ENCODE data around the gene FOXI2. TPM values are rescaled to one million over a fixed set of nuclear protein-coding genes. Genes with fewer than 3 reads are reported as not detected.

FOXI2 gene
- total RNA-seq, 2 experiments from 2014 or later: not detected

DNA sequence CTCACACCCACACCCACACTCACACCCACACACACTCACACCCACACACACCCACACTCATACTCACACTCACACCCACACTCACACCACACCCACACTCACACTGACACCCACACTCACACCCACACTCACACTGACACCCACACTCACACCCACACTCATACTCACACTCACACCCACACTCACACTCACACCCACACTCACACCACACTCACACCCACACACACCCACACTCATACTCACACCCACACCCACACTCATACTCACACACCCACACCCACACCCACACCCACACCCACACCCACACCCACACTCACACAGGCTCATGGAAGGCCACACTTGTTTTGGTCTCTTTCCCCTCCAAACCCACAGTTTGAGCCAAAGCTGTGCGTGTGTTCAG is 2.9 kb downstream of the FOXI2 start:
- Histone ChIP-seq H3K9me2 (ENCODE audit: insufficient read depth, low read length) (no peaks in the 10 kb centered on the region), H3K4me2 (ENCODE audit: low read length) (no peak overlapping the region), H3K27ac (ENCODE audit: low read depth, low read length, poor library complexity, severe bottlenecking) (no peak overlapping the region), H3K79me2 (ENCODE audit: insufficient read depth, low read depth, low read length) (no peaks in the 10 kb centered on the region), H3K9me3 (ENCODE audit: low read length) (no peaks in the 10 kb centered on the region), H3K36me3 (ENCODE audit: insufficient read depth, low read length) (no peaks in the 10 kb centered on the region), H3K4me1 (ENCODE audit: insufficient read depth, low read length, poor library complexity, severe bottlenecking) (no peaks in the 10 kb centered on the region), H4K20me1 (ENCODE audit: insufficient read depth, low read length) (no peaks in the 10 kb centered on the region), H3K4me3 (ENCODE audit: low read depth, low read length, poor library complexity, severe bottlenecking) (no peak overlapping the region), H2AFZ (ENCODE audit: low read length) (no peak overlapping the region)
- no TSS peak for BruUV-seq (replicated peaks)
- ChIA-PET CTCF (ENCODE audit: unreplicated experiment) (no interaction called here), POLR2A (no interaction called here)
- no peak for DNase-seq (ENCODE audit: low spot score)
- intact Hi-C loops (cut with micrococcal nuclease; ENCODE audit: unreplicated experiment): no loop called here
- TF ChIP-seq, protein P1, sequence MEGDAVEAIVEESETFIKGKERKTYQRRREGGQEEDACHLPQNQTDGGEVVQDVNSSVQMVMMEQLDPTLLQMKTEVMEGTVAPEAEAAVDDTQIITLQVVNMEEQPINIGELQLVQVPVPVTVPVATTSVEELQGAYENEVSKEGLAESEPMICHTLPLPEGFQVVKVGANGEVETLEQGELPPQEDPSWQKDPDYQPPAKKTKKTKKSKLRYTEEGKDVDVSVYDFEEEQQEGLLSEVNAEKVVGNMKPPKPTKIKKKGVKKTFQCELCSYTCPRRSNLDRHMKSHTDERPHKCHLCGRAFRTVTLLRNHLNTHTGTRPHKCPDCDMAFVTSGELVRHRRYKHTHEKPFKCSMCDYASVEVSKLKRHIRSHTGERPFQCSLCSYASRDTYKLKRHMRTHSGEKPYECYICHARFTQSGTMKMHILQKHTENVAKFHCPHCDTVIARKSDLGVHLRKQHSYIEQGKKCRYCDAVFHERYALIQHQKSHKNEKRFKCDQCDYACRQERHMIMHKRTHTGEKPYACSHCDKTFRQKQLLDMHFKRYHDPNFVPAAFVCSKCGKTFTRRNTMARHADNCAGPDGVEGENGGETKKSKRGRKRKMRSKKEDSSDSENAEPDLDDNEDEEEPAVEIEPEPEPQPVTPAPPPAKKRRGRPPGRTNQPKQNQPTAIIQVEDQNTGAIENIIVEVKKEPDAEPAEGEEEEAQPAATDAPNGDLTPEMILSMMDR (conservative IDR thresholded peaks at IDR 0.05; ENCODE audit: low read length): no peak
- no peak for TF ChIP-seq EZH2phosphoT487 (IDR thresholded peaks at IDR 0.05; ENCODE audit: borderline replicate concordance, low read depth, low read length)

DNA sequence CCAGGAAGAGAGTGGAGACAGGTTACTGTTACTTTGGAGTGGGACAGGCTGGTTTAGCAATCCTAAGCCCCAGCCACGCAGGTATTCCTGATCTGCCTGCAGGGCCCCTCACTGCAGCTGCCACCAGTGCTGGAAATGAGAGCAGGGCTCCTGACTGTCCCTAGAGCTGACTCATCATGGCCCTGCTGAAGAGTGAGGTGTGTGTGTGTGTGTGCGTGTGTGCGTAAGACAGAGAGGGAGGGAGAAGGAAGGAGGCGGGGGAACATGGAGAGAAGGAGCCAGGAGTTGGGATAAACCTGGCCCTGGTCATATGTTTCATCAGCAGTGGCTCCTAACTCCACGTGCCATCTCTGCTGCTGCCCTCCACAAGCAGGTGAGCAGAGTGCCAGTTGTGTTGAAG is 3.6 kb downstream of the FOXI2 start:
- H3K36me3 ChIP-seq (ENCODE audit: insufficient read depth, low read length): no peaks in the 10 kb centered on the region
- H3K4me2 ChIP-seq (ENCODE audit: low read length): no peak overlapping the region
- H3K9me3 ChIP-seq (ENCODE audit: low read length): no peaks in the 10 kb centered on the region
- ChIA-PET CTCF (ENCODE audit: unreplicated experiment) (no interaction called here), POLR2A (interaction anchor here (0.7 to 1.3 kb wide), 2 partner anchors 14 to 124 kb away, joined by 3 to 4 read pairs; no protein-coding TSS in a partner anchor)
- H3K9me2 ChIP-seq (ENCODE audit: insufficient read depth, low read length): no peaks in the 10 kb centered on the region
- H3K27ac ChIP-seq (ENCODE audit: low read depth, low read length, poor library complexity, severe bottlenecking): no peak overlapping the region
- H2AFZ ChIP-seq (ENCODE audit: low read length): no peak overlapping the region
- intact Hi-C loops (cut with micrococcal nuclease; ENCODE audit: unreplicated experiment): no loop called here
- H3K79me2 ChIP-seq (ENCODE audit: insufficient read depth, low read depth, low read length): no peaks in the 10 kb centered on the region
- no peak for DNase-seq (ENCODE audit: low spot score)
- no peaks in the 10 kb centered on the region for H3K4me1 ChIP-seq (ENCODE audit: insufficient read depth, low read length, poor library complexity, severe bottlenecking)
- no peaks in the 10 kb centered on the region for H4K20me1 ChIP-seq (ENCODE audit: insufficient read depth, low read length)
- H3K4me3 ChIP-seq (ENCODE audit: low read depth, low read length, poor library complexity, severe bottlenecking): no peak overlapping the region
- TF ChIP-seq EZH2phosphoT487 (IDR thresholded peaks at IDR 0.05; ENCODE audit: borderline replicate concordance, low read depth, low read length): no peak
- TF ChIP-seq, protein P1 (conservative IDR thresholded peaks at IDR 0.05; ENCODE audit: low read length): no peak
- BruUV-seq (replicated peaks): no TSS peak

DNA sequence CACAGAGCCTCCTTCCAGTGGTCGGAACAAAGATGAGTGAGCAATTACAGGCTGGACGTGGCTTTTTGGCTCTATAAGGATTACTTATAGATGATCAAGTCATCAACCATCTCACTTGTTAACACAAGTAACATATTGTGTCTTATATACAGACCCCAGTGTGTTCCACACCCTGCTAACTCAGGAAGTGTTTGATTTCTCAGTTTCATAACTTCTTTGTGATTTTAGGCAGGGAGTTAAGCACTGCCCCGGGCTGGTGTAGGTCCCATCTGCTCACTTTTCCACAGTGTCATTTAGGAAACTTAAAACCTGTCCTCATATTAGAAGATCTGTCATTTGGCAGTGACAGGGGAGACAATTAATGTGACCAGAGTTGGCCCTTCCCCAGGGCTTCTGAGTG is 6.2 kb downstream of the FOXI2 start:
- H3K9me2 ChIP-seq (ENCODE audit: insufficient read depth, low read length): no peaks in the 10 kb centered on the region
- no peaks in the 10 kb centered on the region for H3K36me3 ChIP-seq (ENCODE audit: insufficient read depth, low read length)
- H3K4me1 ChIP-seq (ENCODE audit: insufficient read depth, low read length, poor library complexity, severe bottlenecking): no peaks in the 10 kb centered on the region
- H3K27ac ChIP-seq (ENCODE audit: low read depth, low read length, poor library complexity, severe bottlenecking): no peak overlapping the region
- H3K79me2 ChIP-seq (ENCODE audit: insufficient read depth, low read depth, low read length): no peaks in the 10 kb centered on the region
- intact Hi-C loops (cut with micrococcal nuclease; ENCODE audit: unreplicated experiment): no loop called here
- no peak overlapping the region for H3K4me3 ChIP-seq (ENCODE audit: low read depth, low read length, poor library complexity, severe bottlenecking)
- no TSS peak for BruUV-seq (replicated peaks)
- H3K9me3 ChIP-seq (ENCODE audit: low read length): no peaks in the 10 kb centered on the region
- H3K4me2 ChIP-seq (ENCODE audit: low read length): no peak overlapping the region
- DNase-seq (ENCODE audit: low spot score): no peak
- no peak overlapping the region for H2AFZ ChIP-seq (ENCODE audit: low read length)
- no peaks in the 10 kb centered on the region for H4K20me1 ChIP-seq (ENCODE audit: insufficient read depth, low read length)
- CTCF ChIA-PET (ENCODE audit: unreplicated experiment): no interaction called here
- POLR2A ChIA-PET: interaction anchor here (0.8 kb wide), 1 partner anchor 15 kb away, joined by 3 read pairs; no protein-coding TSS in a partner anchor
- TF ChIP-seq, protein P1 (conservative IDR thresholded peaks at IDR 0.05; ENCODE audit: low read length): no peak
- no peak for TF ChIP-seq EZH2phosphoT487 (IDR thresholded peaks at IDR 0.05; ENCODE audit: borderline replicate concordance, low read depth, low read length)
